ENCODE data around the gene CDKAL1. TPM values are rescaled to one million over a fixed set of nuclear protein-coding genes. Genes with fewer than 3 reads are reported as not detected.

The CDKAL1 gene
- total and polyA plus RNA-seq, 9 of the 15 experiments (the other 6 are each of a cell fraction or from before 2014, with no cell fraction given): 11.2 to 36.3 (median 20.1) TPM

- TF ChIP-seq HNRNPLL (IDR thresholded peaks at IDR 0.05; ENCODE audit: low read depth, low read length, poor library complexity, severe bottlenecking): no peak
- no peak for TF ChIP-seq NCOA1 (IDR thresholded peaks at IDR 0.05; ENCODE audit: low read depth)
- no peak for TF ChIP-seq MIER1 (IDR thresholded peaks at IDR 0.05; ENCODE audit: low read depth)
- no peak for TF ChIP-seq POLR2B (IDR thresholded peaks at IDR 0.05; ENCODE audit: low read depth, partially characterized antibody)
- no peak for TF ChIP-seq FOS (IDR thresholded peaks at IDR 0.05; ENCODE audit: extremely low read depth, insufficient read length)
- TF ChIP-seq HCFC1 (IDR thresholded peaks at IDR 0.05; ENCODE audit: low read depth, low read length): no peak
- no peak for TF ChIP-seq CHD7 (IDR thresholded peaks at IDR 0.05; ENCODE audit: low read depth, low read length)
- TF ChIP-seq BRD4 (IDR thresholded peaks at IDR 0.05): no peak
- no peak for TF ChIP-seq ZNF551 (CRISPR knock-in tag; IDR thresholded peaks at IDR 0.05)
- peak; percentile 78 for TF ChIP-seq SOX6 (IDR thresholded peaks at IDR 0.05)
- peak; percentile 16 for TF ChIP-seq MEIS2 (IDR thresholded peaks at IDR 0.05; ENCODE audit: partially characterized antibody)
- TF ChIP-seq SMC3 (conservative IDR thresholded peaks at IDR 0.05; ENCODE audit: insufficient read depth, low read depth, low read length): no peak
Measured at GRCh38 chr6:21022343-21023107, 488.3 kb downstream of the CDKAL1 start (continued).

All from K562 (cell line).